Frontal cortex (tissue), 4 donors: ENCODE measurements around the gene GRM8. TPM values are rescaled to one million over a fixed set of nuclear protein-coding genes. Genes with fewer than 3 reads are reported as not detected.

Experiments
- DNase-seq, 2 donors: peaks; one replicate each; pipeline ENCODE4 v3.0.0; 2012; ENCODE audit warnings: low spot score in 2 of 2
- FAIRE-seq: peaks from 2 replicates; lab custom pipeline; 2012; peaks lifted over from hg19 to GRCh38; lab: Jason Lieb, UNC
- total RNA-seq: library from RNA; depleted of rRNA; stranded (reverse); fragments of >200 nt; gene quantifications from one replicate; pipeline ENCODE4 v1.2.3, GENCODE V29; 2014
- donor health status: control.
- donor health status: control.
- donor health status: control.

GRM8 gene
- total RNA-seq, 1 donor from 2014 or later = 2.9 TPM

DNA sequence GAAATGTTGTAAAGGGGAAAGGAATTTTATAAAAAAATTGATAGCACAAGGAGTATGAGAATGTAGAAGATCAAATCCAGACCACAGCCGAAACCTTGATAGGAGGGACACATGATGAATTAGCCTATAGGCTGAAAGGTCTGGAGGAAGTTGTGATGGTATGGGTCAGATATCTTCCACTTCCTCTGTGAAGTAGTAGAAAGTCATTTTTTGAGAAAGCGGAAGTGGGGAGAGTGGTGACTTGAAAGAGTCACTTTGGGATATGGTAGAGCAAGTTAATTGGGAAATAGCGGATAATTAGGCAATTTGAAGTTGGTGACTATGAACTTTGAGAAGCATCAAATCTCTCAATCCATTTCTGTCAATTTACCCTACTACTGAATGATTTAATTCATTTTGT is 99.4 kb downstream of the GRM8 start:
- no peak for FAIRE-seq

DNA sequence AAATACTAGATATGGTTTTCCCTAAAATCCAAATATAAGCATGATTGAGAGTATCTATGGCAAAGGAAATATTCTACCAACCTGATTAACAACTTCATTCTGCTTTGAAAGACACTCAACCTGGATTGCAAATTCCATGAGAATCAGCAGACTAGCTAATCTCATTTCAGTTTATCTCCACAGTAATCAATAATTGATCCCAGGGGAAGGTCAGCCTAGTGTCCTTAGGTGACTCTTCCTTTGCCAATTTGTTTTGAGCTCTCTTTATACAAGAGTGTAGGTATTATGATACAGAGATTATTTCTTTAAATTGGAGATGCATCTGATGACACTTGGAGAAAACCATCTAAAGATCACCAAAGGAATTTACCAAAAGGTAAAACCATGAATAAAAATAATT is 100.3 kb downstream of the GRM8 start:
- FAIRE-seq (no peak), DNase-seq (no peak)

More for the DNA sequence above, 99.4 kb downstream of the GRM8 start:
- DNase-seq = no peak

- FAIRE-seq (no peak), DNase-seq (no peak)
Observed at GRCh38 chr7:127151379-127151778, 101.4 kb downstream of the GRM8 start.

GRCh38 chr7:127150543-127150942 is 102.2 kb downstream of the GRM8 start:
- no peak for FAIRE-seq
- no peak for DNase-seq

GRCh38 chr7:127146746-127147536 is 105.8 kb downstream of the GRM8 start:
- FAIRE-seq (no peak), DNase-seq (no peak)

DNA sequence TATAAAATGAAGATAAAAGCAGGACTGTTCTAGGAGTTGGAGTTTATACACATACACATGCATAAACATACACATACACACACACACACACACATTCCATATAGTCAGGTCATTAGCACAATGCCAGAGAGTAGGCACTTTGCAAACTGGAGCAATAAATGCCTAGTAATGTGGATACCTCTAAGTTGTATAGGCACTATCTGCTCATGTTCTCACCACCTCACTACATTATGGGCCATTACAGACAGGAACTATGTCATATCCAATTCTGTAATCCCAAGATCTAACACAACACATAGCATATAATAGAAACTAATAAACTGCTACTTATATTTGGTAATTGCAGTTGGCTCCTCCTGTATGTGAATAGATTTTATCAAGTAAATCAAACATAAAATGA is 115.6 kb downstream of the GRM8 start:
- DNase-seq = no peak
- no peak for FAIRE-seq

GRCh38 chr7:127135871-127136485 is 116.8 kb downstream of the GRM8 start:
- no peak for DNase-seq
- no peak for FAIRE-seq

DNA sequence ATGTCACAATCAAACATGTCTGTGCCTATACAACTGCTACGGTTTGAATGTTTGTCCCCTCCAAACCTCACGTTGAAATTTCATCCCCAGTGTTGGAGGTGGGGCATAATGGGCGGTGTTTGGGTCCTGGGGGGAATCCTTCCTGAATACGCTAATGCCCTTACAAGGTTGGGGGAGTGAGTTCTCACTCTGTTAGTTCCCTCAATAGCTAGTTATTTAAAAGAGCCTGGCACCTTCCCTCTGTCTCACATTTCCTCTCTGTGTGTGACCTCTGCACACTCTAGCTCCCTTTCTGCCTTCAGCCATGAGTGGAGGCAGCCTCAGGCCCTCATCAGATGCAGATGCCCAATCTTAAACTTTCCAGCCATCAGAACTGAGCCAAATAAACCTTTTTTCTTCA is 129.5 kb downstream of the GRM8 start:
- no peak for DNase-seq
- no peak for FAIRE-seq

DNA sequence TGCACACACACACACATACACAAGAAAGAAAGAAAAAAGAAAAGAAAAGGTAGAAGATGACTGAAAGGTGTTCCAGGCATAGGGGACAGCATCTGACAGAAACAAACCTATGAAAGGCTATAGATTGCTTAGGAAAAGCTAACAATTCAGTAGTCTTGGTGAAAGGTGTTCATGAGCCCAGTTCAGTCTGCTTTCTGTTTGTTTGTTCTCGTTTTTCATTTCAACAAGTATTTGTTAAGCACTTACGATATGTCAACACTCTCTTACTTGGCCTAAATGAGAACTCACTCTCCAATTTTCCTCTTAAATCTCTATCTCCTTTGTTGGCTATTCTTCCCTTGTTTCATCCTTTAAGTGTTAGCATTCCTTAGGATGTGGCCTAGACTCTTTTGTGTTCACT is 133.2 kb downstream of the GRM8 start:
- DNase-seq (no peak), FAIRE-seq (no peak)

DNA sequence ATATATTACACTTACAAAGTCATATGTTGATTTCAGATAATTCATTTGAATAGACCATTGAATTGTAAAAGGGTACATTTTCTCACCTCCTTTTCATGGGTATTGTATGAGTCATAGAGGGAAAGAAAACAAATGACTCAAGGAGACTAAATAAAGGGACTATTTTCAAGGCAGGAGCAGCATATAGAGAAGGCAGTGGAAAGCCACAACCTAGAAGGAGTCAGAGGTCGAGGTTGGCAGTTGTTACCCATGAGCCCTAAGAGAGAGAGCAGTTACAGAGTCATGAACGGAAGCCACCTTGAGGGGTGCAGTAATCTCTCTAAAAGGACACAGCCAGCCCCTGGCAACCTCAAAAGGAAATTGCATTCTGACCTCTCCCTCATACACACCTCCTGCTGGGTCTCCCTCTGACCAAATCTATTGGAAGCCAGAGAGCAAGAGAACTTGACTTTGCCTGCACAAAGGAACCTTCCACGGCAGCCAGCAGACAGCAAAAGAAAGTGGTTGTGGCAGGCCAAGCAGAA is 137.9 kb downstream of the GRM8 start:
- FAIRE-seq (no peak), DNase-seq (no peak)

GRCh38 chr7:127107601-127108007 is 145.1 kb downstream of the GRM8 start:
- no peak for DNase-seq
- no peak for FAIRE-seq

- DNase-seq (no peak), FAIRE-seq (no peak)
Observed at GRCh38 chr7:127093340-127093739, 159.4 kb downstream of the GRM8 start.

- FAIRE-seq = no peak
- DNase-seq = no peak
Observed at GRCh38 chr7:127091620-127092019, 161.1 kb downstream of the GRM8 start.

DNA sequence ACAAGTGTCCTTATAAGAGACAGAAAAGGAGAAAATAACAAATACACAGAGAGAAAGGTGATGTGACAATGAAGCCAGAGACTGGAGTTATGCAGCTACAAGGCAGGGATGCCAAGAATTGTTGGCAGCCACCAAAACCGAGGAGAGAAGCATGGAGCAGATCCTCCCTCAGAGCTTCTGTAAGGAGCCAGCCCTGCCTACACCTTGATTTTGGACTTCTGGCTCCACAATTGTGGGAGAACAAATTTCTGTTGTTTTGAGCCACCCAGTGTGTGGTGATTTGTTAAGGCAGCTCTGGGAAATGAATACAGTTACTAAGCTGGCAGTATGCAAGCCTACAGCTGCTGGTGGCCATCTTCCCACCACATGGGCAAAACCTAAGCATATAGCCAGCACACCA is 163.6 kb downstream of the GRM8 start:
- DNase-seq = no peak
- no peak for FAIRE-seq

GRCh38 chr7:127081539-127081938 is 171.2 kb downstream of the GRM8 start:
- FAIRE-seq (no peak), DNase-seq (no peak)

- FAIRE-seq (no peak), DNase-seq (no peak)
Observed at GRCh38 chr7:127080576-127080975, 172.2 kb downstream of the GRM8 start.

GRCh38 chr7:127066974-127067373 is 185.8 kb downstream of the GRM8 start:
- FAIRE-seq = no peak
- DNase-seq = no peak

- FAIRE-seq (no peak), DNase-seq (no peak)
Observed at GRCh38 chr7:127059475-127059874, 193.3 kb downstream of the GRM8 start.

DNA sequence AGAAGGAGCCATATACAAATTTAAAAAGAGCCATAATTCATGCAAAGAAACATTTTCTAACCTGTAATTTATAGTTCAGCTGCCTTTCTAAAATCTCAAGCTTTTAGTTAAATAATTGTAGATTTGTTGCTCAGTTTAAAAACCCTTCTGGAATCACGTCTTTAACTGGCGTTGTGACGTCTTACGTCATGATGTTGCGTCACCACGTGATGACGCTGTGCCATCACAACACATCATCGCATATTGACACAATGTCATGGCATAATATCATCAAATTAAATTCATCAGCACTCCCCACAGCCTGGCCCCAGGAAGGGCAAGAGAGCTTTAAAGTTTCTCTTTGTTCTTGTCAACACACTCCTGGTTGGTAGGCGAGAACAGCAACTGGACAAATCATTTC is 194.8 kb downstream of the GRM8 start:
- FAIRE-seq = no peak
- DNase-seq = no peak

- FAIRE-seq = no peak
Observed at GRCh38 chr7:127056202-127056601, 196.5 kb downstream of the GRM8 start.

DNA sequence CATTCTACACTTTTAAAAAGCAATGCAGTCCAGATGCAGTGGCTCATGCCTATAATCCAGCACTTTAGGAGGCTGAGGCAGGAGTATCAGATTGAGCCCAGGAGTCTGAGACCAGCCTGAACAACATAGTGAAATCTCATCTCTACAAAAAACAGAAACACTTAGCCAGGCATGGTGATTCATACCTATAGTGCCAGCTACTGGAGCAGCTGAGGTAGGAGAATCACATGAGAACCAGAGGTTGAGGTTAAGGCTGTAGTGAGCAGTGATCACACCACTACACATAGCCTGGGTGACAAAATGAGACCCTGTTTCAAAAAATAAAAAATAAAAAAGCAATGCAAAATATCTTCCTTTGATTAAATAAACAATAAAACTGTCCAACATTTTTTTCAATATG is 205.2 kb downstream of the GRM8 start:
- no peak for DNase-seq
- no peak for FAIRE-seq

More at GRCh38 chr7:127056202-127056601, 196.5 kb downstream of the GRM8 start:
- no peak for DNase-seq
